Fibroblast of skin of abdomen (primary cell): ENCODE measurements around the gene STPG4.
A peak's percentile ranks its signal among the peaks of the same experiment; 100 is the strongest.

Source experiments
- DNase-seq: peaks from one replicate; pipeline ENCODE4 v3.0.0-alpha.2; 2013

STPG4 gene

DNA sequence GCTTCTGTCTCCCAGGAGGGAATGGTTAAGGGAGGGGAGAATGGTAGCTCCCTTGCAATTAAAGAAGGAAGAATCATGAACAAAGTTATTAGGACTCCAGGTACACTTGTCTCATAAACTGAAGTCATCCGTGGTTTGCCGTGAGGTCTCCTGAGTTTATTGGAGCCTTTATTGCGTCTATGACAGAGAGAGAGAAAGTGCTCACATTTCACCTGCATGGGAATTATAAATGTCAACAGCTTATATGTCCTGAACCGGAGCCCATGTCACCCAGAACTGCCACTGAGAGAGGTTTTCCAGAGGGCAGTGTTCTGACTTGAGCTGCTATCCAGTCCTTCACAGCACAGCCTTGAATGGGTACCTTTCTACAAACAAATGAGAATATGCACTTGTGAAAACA is 104.3 kb downstream of the STPG4 start:
- no peak for DNase-seq

DNA sequence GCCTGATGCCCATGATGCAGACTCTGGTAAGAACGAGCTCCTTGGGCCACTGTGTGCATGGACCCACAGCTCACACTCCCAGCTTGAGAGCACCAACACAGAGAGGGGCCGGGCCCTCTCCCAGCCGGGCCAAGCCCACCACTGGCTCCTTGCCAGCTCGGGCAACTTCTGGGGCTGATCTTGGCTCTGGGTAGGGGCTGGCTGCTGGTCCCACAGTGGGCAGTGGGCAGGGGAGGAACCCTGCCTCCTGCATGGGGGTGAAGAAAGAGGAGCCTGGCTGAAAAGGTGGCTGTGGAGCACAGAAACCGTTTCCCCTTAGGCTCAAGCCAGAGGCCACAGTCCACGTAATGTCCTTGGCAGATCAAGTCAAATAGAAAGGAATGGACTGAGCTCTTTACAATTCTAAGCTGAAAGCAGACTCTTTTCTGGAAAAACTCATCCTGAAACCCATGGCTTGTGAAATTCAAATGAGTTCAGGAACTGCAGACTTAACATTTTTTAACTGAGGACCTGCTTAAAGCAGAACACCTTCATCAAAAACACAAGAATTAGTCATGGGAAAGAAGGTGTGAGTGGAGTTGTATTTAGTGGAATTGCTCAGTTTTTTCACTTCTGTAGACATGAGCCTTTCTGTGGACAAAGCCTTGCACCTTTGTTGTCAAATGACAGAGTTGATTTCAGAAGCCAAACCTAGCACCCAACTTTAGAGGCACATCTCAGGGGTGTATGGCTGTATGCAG is 104.9 kb downstream of the STPG4 start:
- no peak for DNase-seq

DNA sequence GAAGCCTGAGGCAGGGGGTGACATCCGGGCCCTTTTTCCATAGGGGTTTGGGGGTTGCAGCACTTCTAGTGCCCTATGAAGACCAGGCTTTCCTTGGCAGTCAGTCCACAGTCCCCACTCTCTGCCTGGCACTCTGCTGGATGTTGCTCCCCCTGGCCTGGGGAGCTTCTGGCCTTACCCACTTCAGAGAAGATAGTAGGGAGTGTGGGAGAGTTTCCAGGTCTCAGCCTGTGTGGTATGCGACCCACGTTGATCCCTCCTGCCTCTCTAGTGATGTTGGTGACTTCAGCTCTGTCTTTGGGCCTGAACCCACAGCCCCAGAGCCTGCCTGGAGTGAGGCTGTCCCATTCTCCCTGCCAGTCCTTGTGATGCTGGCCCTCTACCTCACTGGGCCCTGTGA is 105.6 kb downstream of the STPG4 start:
- no peak for DNase-seq

DNA sequence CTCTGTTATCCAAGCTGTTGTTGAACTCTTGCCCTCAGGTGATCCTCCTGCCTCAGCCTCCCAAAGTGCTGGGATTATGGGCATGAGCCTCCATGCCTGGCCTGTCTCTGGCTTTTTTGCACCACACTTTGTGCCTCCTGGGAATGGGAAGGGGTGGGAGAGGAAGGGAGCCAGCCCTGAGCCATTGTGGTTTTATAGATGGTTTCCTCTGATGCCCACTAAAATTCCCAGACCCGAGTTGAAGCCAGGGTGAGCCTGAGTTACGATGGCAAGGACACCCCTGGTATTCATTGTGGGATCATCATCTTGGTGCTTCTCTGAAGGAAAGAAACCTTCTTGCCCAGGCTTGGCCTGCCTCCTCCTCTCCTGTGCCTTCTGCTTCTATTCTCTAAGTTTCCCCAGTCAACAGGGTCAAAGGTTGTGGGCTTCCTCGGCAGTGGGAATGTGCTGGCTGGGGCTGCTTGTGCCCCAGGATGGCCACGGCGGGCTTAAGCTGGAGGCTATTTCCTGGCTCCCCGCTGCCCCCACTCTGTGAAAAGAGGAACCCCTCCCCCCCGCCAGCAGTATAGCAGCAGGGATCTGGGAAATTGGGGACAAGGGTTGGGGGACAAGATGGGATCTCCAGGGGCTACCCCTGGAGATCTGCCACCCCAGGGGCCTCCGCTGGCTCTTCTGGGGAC is 106.2 kb downstream of the STPG4 start:
- DNase-seq: no peak

DNA sequence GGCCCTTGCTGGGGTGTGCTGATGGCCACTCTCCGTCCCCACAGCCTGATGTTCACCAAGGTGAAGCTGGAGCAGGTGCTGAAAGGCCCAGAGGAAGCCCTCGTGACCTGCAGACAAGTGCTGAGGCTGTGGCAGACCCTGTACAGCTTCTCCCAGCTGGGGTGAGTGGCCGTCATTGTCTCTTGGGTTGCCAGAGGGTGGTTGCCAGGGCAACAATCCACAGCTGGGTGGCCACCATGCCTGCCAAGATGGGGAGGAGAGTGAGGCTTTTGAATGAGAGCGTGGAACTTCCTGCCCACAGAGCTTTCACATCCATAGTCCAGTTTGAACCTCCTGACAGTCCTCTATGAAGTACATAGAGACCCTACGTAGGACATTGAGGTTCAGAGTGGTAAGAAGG is 108.8 kb downstream of the STPG4 start:
- DNase-seq: no peak

DNA sequence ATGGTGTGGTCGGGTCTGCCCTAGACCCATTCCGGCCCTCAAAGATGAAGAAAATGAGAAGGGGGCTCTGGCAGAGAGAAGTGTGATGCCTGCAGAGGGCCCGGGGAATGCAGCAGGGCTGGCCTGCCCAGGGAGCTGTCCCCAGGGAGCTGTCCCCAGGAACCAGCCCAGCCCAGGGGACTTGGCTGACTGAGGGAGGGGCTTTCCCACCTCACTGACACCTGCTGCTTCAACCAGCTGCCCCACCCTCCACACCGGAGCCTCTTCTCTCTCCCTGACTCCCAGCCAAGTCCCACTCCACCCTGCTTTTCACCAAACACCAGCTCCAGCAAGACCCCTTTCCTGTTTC is 111.2 kb downstream of the STPG4 start:
- DNase-seq: no peak

DNA sequence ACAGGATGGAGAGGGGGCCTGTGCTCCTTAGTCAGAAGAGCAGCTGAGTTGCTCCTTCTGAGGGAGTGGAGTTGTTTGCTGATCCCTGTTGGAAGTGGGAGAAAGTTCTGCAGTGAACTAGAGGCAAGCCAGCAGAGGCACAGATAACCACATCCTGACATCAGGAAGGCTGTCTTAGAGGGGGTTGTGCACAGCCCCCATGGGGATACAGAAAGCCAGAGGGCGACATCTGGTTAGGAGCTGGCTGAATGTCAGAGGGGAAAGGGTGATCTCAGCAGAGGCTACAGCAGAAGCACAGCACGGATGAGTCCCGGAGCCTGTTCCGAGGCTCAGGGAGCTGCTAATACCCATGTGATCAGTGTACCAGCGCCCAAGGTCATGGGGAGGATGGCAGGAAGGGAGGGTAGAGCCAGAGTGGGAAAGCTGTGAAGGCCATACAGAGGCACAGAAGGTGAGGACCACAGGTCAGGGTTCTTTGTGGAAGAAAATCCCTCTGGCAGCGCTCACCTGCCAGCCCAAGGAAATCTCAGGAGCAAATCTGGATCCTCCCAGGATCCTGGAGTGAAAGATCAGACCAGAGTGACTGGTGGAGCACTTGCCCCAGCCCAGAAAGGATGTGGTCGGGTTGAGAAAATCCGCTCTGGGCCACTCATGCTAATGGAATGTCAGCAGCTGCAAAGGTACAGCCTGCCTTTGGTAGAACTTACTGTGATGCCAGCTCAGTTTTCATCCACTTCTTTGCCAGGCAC is 111.8 kb downstream of the STPG4 start:
- DNase-seq: peak; percentile 94

DNA sequence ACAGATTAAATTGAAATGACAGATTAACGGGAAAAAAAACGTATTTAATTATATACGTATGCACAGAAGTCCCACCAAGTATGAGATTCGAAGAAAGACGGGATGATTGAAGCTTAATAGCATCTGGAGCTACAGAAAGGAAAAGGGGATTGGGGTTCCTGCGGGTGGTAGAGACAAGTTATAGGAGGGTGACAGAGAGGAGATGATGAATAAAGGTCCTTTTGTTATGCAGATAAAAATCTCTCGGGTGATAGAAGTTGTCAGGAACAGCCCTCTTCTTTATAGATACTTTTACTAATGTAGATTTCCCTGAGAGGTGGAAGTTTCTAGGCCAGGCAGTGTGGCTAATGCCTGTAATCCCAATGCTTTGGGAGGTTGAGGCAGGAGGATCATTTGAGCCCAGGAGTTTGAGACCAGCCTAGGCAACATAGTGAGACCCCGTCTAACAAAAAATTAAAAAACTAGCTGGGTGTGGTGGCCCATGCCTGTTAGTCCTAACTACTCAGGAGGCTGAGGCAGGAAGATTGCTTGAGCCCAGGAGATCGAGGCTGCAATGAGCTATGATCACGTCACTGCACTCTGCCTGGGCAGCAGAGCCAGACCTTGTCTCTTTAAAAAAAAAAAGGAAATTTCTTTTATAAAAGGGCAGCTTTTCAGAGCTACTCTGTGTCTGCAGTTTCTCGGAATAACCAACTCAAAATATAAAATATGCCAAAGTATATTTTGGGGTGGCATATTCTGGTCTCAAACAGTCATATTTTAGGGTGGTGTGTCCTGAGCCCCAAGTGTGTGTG is 113.0 kb downstream of the STPG4 start:
- DNase-seq: no peak

DNA sequence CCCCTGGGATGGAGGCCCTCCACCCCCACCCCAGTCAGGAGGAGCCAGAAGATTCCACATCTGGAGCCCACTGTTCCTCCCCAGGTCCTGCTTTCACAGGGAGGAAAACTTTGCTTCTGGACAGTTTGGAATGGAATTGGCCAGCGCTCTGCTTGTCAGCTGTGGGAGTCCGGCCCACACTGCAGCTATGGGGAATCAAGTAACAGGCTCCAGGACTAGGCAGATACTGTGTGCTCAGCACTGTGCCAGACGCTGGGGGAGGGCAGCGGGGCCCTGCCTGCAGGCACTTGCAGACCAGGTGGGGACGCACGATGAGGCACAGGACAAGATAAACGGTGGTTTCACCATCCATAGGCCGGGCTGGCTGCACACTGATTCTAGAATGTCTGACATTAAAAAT is 114.0 kb downstream of the STPG4 start:
- DNase-seq: peak; percentile 16

DNA sequence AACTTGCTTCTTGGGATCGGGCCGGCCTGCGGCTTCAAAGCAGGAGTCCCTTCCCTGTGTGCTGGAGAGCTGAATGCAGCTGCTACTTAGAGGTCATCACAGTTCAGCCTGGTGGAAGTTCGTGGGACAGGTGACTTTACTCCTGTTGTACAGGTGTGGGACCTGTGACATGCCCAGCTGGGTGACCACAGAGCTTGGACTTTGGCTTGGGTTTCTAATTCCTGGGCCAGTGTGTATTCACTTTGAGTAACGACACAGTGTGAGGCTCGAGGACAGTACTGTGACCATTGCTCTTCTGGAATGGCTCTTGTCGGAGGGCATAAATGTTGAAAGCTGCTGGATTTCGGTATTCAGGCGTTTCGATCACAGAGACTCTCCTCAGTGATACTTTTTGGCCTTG is 114.5 kb downstream of the STPG4 start:
- no peak for DNase-seq

DNA sequence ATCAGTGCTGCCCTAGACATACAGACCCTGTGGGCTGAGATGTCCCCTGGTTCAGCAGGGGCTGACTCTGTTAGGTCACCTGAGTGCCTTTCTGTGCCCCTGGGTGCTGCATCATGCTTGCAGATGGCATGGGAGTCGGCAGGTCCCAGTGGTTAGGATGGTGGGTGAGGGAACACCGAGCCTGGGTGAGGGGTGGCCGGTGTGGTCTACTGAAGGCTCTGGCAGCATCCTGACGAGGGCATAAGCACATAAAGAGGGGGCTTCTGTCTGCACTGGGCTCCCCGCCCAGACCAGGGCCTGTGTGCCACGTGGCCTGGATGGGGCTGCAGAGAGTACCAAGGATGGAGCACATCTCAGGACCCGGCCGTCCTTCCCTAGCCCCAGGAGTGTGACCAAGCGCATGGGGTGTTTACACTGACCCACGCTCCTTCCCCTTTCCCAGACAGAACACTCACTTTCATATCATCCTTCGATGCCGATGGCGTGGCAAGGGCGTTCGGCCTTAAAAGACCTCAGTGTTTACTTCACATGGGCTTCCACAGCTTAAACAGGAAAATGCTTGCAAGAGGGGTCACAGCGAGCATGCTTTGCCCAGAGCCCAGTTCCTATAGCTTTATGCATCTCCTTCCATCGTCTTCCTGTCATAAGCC is 115.1 kb downstream of the STPG4 start:
- DNase-seq: no peak

DNA sequence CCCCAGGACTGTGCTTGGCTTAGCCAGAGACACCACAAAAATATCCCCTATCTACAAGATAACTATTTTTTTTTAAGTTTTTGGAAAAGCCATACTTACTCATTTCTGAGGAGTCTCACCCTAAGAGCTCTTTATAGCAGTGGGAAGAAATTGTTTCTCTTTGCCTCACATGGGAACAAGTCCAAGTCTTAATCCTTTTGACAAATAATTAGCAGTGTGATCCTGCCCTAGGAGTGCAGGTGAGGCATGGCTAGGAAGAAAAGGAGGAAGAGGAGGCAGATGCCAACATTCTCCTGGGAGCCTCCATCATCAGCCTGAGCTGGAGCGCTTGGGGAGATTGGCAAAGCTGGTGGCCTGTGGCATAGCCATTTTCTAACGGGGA is 115.6 kb downstream of the STPG4 start:
- no peak for DNase-seq

DNA sequence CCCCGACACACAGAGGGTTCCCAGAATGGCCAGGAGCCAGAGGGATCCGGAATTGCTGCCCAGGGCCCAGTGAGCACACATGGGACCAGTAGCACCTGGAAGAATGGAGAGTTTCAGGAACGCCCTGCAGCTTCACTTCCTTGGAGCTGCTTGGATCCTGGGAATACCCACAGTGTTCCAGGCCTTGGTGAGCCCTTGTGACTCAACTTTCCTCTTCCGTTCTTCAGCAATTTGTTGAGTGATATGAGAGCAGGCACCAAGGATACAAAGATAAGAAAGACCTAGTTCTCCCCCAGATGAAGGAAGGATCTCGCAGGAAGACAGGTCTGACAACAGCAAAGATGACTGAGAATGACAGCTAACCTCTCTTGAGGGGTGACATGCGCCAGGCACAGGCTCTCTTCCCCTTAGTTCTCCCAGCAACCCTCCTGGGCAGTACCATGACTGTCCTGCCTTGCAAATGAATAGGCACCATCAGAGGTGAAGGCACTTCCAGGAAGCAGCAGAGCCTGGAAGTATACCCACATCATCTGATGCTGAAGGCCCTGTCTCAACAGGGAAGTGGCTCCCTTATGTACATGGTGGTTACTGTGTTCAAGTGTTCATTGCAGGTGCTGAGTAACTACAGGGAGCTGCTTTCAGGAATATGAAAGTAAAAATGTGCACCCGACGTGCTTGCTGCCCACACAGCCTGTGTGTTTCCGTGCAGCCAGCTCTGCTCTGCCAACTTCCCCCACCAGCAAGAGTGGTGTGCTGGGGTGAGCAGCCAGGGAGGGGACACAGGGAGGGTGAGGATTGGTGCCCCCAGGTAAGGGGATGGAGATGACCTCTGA is 116.2 kb downstream of the STPG4 start:
- no peak for DNase-seq

DNA sequence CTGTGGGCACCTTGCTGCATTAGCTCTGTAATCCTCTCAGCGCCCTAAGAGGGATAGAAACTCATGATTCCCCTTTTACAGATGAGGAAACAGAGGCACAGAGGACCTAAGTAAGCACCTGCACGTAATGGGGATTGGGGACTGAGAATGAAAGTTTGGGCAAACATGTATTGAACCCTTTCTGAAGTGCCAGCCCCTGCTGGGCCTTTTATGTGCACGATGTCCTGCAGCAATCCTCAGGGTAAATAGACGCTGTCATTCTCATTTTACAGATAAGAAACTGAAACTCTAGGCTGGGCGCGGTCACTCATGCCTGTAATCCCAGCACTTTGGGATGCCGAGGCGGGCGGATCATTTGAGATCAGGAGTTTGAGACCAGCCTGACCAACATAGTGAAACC is 117.4 kb downstream of the STPG4 start:
- DNase-seq: no peak
